Skin epidermis (tissue), 12 donors: Measurements from ENCODE around the gene ATP8A1.
"Not testable (repeated sequence)": the region's sequence is repeated elsewhere in the genome, so short reads cannot be mapped to it uniquely, and the experiment has no call there.

Source experiments
- H3K27ac ChIP-seq, 21 experiments: fragments of 200-600 bp; sonication (generic) in 11 of 21; one replicate each; pipeline ENCODE4 v1.5.0; 2020; ENCODE audit warnings: mild to moderate bottlenecking in 3 of 21, inconsistent platforms in 2 of 21, moderate library complexity in 2 of 21
- H3K4me3 ChIP-seq, 7 experiments: fragments of 200-600 bp; sonication (generic) in 2 of 7; one replicate each; pipeline ENCODE4 v1.5.0; 2020; ENCODE audit warnings: inconsistent platforms in 2 of 7, mild to moderate bottlenecking in 2 of 7, moderate library complexity in 1 of 7

Gene ATP8A1

GRCh38 chr4:42656944-42657792 lies at the start of gene ATP8A1:
TSS of gene ATP8A1 (minus strand) at chr4:42657105. CDS start at chr4:42656873, 232 bp downstream.
- Histone ChIP-seq H3K27ac (peak within 1 kb of the TSS; percentile 69 to 98 (median 88)), H3K4me3 (peak within 1 kb of the TSS; percentile 75 to 87 (median 82))

- Histone ChIP-seq H3K27ac (no peak overlapping the region), H3K4me3 (no peak overlapping the region)
Measured at GRCh38 chr4:42706086-42706485, 49.2 kb upstream of the ATP8A1 start.

GRCh38 chr4:42703813-42704212 lies 46.9 kb upstream of the ATP8A1 start:
- Histone ChIP-seq H3K4me3 (no peak overlapping the region), H3K27ac (no peak overlapping the region)

GRCh38 chr4:42702895-42703294 lies 46.0 kb upstream of the ATP8A1 start:
- H3K4me3 ChIP-seq = no peak overlapping the region
- H3K27ac ChIP-seq = no peak overlapping the region

- not testable (repeated sequence) for H3K4me3 ChIP-seq, H3K27ac ChIP-seq
Measured at GRCh38 chr4:42701780-42702179, 44.9 kb upstream of the ATP8A1 start.

- Histone ChIP-seq H3K4me3 (no peak overlapping the region), H3K27ac (no peak overlapping the region)
Measured at GRCh38 chr4:42690537-42690936, 33.6 kb upstream of the ATP8A1 start.

- H3K4me3 ChIP-seq = no peak overlapping the region
Measured at GRCh38 chr4:42683393-42683792, 26.5 kb upstream of the ATP8A1 start.

GRCh38 chr4:42678512-42678911 lies 21.6 kb upstream of the ATP8A1 start:
- Histone ChIP-seq H3K27ac (no peak overlapping the region), H3K4me3 (no peak overlapping the region)

More at GRCh38 chr4:42683393-42683792, 26.5 kb upstream of the ATP8A1 start:
- H3K27ac ChIP-seq = no peak overlapping the region

- no peak overlapping the region for H3K4me3 ChIP-seq
- H3K27ac ChIP-seq = no peak overlapping the region
Measured at GRCh38 chr4:42676066-42676951, 19.4 kb upstream of the ATP8A1 start.

- H3K27ac ChIP-seq = no peak overlapping the region
- no peak overlapping the region for H3K4me3 ChIP-seq
Measured at GRCh38 chr4:42673082-42673425, 16.1 kb upstream of the ATP8A1 start.

- Histone ChIP-seq H3K27ac (no peak overlapping the region), H3K4me3 (no peak overlapping the region)
Measured at GRCh38 chr4:42672359-42673081, 15.6 kb upstream of the ATP8A1 start.

- Histone ChIP-seq H3K27ac (no peak overlapping the region), H3K4me3 (no peak overlapping the region)
Measured at GRCh38 chr4:42671431-42672194, 14.7 kb upstream of the ATP8A1 start.

GRCh38 chr4:42658261-42658660 lies 1.4 kb upstream of the ATP8A1 start:
- Histone ChIP-seq H3K27ac (peak overlapping the region in 6 of 21 experiments; percentile 88 to 98 (median 94)), H3K4me3 (no peak overlapping the region)

- peak overlapping the region in 19 of 21 experiments; percentile 36 to 98 (median 84) for H3K27ac ChIP-seq
- H3K4me3 ChIP-seq = peak overlapping the region; percentile 75 to 87 (median 82)
Measured at GRCh38 chr4:42656679-42656943, 294 bp downstream of the ATP8A1 start.

- H3K4me3 ChIP-seq = peak overlapping the region; percentile 75 to 87 (median 82)
- peak overlapping the region in 19 of 21 experiments; percentile 36 to 98 (median 84) for H3K27ac ChIP-seq
Measured at GRCh38 chr4:42655921-42656678, 805 bp downstream of the ATP8A1 start.

GRCh38 chr4:42655269-42655637 lies 1.7 kb downstream of the ATP8A1 start:
- H3K4me3 ChIP-seq = peak overlapping the region in 1 of 7 experiments; percentile 85
- H3K27ac ChIP-seq = peak overlapping the region in 2 of 21 experiments; percentile 84 to 95

GRCh38 chr4:42654631-42655268 lies 2.2 kb downstream of the ATP8A1 start:
- Histone ChIP-seq H3K4me3 (no peak overlapping the region), H3K27ac (peak overlapping the region in 2 of 21 experiments; percentile 14 to 95)
